CD4-positive, alpha-beta T cell treated with Interleukin-15 for 1 hour (primary cell): ENCODE results near the gene OR51V1.
"Not testable (repeated sequence)": the region's sequence is repeated elsewhere in the genome, so short reads cannot be mapped to it uniquely, and the experiment has no call there.

Experiments used
- DNase-seq: peaks from one replicate; pipeline ENCODE4 v3.0.0-alpha.2; 2020

The OR51V1 gene

DNA sequence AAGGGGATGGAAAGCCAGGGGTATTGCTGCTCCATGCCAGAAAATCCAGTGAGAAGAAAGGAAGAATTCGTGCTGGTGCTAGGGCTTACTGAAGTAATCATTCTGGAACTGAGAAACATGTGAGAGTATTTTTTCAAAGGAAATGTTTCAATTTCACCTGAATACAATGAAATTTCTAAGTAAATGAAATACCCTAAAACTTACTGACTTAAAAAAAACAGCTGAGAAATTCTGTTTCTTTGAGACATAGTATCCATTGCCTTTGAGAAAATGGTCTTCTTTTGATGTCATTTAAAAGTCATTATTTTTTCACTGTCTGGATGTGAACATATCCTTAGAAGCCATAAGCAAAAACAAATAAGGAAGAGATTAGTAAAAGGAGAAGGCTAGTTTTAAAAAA is at the start of gene OR51V1:
OR51V1 (minus strand) TSS at position 101 of the 400 bp plus-strand sequence; CDS start at position 101, 0 bp downstream.
- no peak for DNase-seq

DNA sequence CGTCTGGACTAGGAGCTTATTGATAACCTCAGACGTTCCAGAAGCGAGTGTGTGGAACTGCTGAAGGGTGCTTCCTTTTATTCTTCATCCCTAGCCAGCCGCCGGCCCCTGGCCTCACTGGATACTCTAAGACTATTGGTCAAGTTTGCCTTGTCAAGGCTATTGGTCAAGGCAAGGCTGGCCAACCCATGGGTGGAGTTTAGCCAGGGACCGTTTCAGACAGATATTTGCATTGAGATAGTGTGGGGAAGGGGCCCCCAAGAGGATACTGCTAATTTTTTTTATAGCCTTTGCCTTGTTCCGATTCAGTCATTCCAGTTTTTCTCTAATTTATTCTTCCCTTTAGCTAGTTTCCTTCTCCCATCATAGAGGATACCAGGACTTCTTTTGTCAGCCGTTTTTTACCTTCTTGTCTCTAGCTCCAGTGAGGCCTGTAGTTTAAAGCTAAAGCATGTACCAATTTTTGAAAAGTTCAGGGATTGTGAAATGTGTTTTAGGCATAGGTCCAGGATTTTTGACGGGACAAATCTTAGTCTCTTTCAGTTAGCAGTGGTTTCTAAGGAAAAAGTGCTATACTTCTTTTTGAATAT is 49.4 kb upstream of the OR51V1 start, which contains the start of gene HBG1:
HBG1 (minus strand) TSS at position 51 of the 590 bp plus-strand sequence. CDS start 53 bp downstream, outside the sequence.
- not testable (repeated sequence) for DNase-seq

DNA sequence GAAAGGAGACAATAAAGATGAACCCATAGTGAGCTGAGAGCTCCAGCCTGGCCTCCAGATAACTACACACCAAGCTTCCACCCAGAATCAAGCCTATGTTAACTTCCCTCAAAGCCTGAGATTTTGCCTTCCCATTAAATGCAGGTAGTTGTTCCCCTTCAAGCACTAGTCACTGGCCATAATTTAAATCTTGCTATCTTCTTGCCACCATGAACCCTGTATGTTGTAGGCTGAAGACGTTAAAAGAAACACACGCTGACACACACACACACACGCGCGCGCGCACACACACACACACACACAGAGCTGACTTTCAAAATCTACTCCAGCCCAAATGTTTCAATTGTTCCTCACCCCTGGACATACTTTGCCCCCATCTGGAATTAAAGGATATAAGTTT is 48.0 kb upstream of the OR51V1 start:
- DNase-seq: not testable (repeated sequence)

DNA sequence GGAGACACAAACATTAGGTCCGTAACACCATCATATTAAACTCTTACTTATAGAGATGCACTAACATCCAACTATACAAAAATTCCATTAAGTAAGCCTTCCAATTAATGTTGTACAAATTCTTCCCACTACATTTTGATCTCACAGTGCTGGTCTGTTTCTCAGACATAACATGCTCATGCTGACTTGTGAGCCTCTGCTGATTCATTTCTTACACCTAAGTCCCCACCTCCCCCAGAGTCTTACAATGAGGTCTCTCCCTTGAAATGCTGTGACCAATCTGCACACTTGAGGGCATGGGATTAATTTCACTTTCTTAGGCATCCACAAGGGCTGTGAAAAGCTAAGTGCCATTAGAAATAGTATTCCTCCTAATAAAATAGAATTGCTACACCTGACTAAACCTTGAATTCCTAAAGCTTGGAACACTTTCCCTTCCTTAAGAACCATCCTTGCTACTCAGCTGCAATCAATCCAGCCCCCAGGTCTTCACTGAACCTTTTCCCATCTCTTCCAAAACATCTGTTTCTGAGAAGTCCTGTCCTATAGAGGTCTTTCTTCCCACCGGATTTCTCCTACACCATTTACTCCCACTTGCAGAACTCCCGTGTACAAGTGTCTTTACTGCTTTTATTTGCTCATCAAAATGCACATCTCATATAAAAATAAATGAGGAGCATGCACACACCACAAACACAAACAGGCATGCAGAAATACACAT is 47.1 kb upstream of the OR51V1 start:
- no peak for DNase-seq

DNA sequence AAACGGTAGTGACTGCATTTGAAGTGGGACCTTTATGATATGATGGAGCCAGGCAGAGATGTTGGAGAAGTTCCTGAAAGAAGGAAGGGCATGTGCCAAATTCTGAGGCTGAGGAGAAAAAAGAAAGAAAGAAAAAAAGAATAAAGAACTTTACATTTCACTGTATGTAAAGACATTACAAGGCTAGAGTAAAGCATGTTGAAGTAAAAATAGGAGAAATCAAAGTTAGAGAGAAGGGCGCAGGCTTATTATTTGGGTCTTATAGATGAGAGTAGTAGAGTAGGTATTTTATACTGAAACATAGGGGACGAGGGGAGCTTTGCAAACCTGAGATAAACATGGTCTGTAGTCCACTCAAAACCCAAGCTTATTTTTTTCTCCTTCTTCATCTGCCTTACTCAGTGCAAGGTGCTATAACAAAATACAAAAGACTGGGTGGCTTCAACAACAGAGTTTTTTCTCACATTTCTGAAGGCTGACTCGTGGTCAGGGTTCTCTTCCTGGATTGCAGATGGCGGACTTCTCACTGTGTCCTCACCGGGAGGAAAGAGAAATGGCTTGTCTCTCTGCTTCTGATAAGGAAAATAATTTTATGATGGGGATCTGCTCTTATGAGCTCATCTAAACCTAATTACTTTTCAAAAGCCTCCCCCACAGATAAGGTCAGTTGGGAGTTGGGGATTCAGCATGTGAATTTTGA is 46.4 kb upstream of the OR51V1 start:
- no peak for DNase-seq

GRCh38 chr11:5245155-5245554 is 44.7 kb upstream of the OR51V1 start:
- no peak for DNase-seq

DNA sequence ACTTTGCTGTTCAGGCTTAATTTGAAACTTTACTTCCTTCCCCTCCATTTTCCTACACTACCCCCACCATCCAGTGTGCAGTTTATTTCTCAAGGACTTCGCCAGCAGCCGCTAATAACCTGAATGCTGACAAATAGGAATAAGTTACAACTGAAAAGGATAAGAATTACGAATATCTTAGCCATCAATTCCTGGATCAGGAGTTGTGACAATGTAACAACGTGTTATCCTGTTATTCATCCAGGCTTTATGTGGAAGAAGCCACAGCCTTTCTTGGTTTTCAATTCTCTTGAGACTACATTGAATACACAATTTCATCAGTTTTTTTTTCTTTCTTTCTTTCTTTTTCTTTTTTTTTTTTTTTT is 43.3 kb upstream of the OR51V1 start:
- DNase-seq: no peak

DNA sequence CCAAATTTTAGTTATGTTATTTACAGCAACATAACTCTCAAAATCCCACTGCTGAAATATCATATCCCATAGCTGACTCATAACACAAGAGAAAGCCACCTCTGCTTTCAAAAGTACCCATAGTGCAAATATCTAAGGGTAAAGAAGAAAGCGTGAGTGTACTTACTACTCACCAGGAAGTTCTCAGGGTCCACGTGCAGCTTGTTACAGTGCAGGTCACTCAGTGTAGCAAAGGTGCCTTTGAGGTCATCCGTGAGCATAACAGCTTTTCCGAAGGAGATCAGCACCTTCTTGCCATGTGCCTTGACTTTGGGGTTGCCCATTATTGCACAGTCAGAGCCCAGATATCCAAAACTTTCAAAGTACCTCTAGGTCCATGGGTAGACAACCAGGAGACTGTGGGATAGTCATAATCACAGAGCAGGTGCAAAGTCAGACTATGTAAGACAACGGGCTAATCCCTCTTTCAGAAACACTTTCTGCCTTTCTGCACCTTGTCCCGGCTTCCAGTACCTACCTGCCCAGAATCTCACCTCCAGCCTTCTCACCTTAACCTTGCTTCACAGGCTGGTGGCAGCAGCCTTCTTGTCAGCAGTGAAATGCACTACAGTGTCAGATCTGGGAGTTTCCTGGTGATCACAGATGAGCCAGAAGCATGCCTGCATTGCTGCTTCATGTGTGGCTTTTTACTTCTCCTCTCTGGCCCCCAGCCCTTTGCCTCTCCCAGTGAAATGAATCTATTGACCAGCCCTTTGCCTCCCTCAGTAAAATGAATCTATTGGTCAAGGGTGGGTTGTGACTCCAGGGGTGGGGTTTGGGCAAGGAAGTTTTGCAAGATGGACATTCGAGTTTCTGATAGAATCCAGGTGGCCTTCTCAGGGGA is 42.7 kb upstream of the OR51V1 start:
- DNase-seq: no peak

DNA sequence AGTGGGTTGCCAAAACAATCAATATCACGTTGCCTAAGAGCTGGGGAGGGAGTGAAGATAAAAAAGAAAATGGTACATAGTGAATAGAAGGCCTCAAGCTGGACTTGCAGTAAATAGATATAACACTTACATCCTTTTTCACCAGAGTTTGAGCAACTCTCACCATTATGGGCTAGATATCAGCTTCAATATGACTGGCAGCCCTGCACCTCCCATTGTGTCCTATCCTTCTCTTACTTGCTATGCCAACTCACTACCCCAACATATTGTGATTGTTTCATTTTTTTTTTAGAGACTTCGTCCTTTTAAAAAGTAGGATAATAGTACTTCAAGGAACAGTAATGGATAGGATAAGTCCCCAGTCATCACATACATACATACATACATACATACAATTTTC is 41.7 kb upstream of the OR51V1 start:
- no peak for DNase-seq

GRCh38 chr11:5241458-5241857 is 41.0 kb upstream of the OR51V1 start:
- DNase-seq: no peak

DNA sequence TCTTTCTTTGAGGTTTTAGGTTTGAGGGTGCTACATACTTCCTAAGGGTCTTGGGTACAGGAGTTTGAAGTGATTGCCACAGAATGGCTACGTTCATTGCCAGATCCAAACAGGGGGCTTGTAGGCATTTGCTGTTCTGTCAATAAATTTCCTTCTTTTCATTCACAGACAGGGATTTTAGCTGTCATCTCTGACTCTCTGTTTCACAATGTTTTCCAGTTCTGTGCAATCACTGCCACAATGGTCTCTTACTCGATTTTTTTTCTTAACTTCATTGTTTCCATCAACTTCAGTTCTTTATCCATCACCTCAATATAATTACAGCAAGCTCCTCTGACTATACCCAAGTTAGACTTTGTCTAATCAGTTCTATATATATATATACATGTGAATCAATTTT is 40.0 kb upstream of the OR51V1 start:
- DNase-seq: no peak

DNA sequence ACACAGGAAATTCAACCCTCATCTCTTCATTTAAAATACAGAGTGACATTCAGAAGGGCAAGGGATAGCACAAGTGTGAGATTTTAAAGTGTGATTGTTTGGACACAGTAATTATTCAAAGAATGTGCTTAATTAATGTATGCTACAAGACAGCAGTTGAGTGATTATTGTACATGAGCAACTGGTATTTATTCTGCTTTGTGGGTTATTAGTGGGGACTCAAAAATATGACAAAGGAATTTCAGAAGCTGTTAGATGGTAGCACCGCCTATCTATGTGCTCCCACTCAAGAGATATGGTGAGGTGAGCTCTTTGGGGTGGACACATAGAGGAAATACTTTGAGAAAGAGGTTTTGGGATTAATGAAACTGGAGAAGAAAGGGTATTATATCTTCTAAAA is 39.6 kb upstream of the OR51V1 start:
- no peak for DNase-seq

DNA sequence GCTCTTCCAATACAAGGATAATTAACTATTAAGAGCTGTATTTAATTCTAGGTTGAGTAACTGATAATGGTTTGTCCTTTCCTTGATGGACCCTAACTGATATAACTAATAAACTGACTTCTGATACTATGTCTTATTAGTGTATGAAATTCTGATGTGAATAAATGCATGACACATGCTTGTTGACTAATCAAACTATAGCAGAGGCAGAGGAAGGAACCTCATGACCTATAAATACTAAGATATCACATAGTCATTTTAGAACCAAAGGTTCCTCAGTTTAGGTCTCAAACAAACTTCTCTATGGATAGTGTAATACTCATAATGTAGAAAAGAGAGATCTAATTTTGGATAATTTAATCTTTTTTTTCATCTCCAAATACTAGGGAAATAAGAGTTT is 38.6 kb upstream of the OR51V1 start:
- no peak for DNase-seq

DNA sequence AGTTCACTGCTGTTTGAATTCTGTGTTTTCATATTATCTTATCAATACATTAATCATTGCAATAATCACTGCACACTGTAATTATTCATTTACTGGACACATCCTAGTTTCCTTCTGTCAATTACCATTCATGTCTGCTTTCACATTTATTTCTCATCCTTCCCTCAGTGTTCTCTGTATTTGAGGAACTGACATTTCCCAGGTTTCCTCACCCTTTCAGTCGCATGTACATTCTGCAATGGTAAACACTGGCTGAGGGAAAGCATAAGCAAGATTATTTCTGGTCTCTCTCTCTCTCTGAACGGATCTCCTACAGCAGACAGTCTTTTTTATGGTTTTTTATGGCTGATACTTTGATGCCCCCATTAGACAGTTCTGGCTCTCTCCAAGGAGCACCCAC is 38.0 kb upstream of the OR51V1 start:
- DNase-seq: no peak

DNA sequence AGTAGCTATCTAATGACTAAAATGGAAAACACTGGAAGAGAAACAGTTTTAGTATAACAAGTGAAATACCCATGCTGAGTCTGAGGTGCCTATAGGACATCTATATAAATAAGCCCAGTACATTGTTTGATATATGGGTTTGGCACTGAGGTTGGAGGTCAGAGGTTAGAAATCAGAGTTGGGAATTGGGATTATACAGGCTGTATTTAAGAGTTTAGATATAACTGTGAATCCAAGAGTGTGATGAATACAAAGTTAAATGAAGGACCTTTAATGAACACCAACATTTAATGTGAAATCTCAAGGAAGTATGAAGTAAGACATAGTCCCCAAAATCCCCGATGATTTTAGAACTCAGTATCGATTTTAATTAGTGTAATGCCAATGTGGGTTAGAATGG is 36.9 kb upstream of the OR51V1 start:
- no peak for DNase-seq

- DNase-seq: no peak
These were observed 35.0 kb upstream of the OR51V1 start for GRCh38 chr11:5235364-5236095.

GRCh38 chr11:5234381-5234834 is 33.9 kb upstream of the OR51V1 start, which contains the start of gene HBD:
Gene HBD, minus strand, starts transcription at chr11:5234483. Its CDS starts 50 bp downstream, at chr11:5234433.
- no peak for DNase-seq

DNA sequence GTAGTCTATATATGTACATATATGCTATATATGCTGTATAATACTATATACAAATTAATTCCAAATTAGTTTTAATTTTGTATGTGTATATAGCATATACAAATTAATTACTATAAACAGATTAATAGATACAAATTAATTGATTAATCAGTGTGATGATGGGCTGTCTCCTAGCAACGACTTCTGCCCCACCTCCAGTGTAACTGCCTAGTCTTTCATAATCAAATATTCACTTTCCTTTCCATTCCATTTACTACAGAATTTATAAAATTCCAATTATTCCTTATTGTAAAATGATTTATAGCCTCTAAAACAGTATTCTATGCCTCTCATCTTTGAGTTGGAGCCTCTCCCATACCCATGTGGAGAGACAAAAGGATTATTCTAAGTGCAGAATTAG is 32.8 kb upstream of the OR51V1 start:
- no peak for DNase-seq

- DNase-seq: no peak
These were observed 32.3 kb upstream of the OR51V1 start for GRCh38 chr11:5232821-5233220.

GRCh38 chr11:5232176-5232575 is 31.7 kb upstream of the OR51V1 start:
- no peak for DNase-seq

DNA sequence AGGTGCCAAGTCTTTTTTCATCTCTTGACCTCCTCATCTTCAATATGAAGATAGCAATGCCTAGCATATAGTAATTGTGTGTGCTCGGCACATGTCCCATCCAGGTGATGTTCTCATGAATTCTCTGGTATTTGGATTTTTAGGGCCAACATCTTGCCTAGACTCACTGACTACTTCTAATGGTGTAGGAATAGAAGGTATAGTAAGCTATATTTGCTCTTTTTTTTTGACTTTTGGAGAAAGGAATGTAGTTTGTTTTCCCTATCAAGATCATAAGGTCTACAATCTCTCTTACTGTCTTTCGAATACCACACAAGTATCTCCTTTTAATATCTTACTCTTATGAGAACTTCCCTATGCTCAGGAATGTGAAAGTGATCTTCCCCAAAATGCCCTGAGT is 30.6 kb upstream of the OR51V1 start:
- no peak for DNase-seq

- DNase-seq: no peak
These were observed 29.8 kb upstream of the OR51V1 start for GRCh38 chr11:5230266-5230665.
